GM18867 (cell line): ENCODE measurements around the gene BDH1.

Source experiments
- ATAC-seq: cut with Tn5 transposase; IDR thresholded peaks from one replicate; pipeline ENCODE4 v1.9.1; 2021; ENCODE audit warnings: mild to moderate bottlenecking, moderate library complexity; ENCODE audit not compliant: unreplicated experiment

The BDH1 gene

DNA sequence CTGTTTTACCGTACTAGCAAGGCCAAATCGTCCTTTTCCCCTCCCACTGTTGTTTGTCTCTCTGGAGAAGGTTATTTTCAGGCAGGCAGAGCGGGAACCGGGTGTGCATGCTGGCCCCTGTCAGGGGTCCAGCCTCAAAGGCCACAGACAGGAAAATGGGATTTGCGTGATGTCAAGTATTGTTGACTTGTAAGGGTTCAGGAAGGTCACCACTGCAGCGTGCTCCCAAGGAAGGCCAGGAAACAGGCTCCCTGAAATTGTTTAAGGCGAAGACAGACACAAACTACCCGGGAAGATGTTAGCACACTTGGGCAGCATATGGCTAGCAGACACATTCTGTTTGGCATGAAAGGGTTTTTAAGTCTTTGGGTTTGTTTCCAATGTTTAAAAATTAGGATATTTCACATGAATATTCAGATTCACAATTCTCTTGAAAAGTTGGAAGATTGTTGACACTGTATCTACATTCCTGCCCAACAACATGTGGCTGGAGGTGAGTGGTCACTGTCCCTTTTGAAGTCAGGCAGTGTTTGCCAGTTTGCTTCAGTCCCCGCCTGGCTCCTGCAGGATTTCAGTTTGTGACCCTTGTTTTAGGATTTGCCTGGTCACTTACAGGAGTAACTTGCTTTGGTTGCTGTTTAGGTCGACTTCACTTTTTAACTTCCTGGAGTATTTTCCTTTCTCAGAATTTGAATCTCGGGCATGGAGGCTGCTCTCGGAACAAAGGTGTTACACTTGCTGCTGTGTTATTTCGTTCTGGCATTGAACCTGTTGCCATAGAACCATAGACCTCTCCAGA, 90.4 kb downstream of the BDH1 start:
- ATAC-seq = no peak

DNA sequence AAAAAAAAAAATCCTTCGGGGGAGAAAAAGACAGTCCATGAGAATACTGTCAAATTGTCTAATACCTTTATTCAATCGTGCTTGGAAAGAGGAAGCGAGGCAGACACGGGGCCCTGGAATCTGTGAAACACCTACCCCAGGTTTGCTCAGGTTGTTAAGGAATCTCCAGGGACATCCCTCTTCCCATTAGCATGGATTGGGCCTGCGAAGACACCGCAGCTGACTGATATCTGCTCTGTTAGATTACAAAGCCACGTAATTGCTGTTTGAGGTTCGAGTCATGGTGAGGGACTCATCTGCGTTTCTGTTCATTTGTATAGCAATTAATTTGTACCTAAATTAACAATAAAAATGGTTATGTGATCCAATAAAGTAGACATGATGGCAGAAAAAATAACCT, 91.0 kb downstream of the BDH1 start:
- ATAC-seq = no peak

DNA sequence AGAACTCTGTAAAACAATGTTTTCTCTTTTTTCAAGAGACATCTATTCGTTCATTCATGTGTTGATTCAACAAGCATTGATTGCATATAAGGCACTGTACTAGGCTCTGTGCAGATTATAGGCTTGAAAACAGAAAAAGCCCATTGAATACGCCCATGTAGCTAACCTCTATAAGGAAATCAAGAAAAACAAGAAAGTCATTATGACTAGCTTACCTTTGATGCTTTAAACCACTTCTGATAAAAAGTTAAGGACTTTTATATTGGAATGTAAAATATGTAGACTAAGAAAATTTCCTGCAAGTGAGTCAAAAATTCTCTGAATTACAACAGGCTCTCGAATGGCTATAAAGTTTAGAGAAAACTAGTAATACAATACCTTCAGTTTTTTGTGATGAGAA, 92.5 kb downstream of the BDH1 start:
- ATAC-seq = no peak

DNA sequence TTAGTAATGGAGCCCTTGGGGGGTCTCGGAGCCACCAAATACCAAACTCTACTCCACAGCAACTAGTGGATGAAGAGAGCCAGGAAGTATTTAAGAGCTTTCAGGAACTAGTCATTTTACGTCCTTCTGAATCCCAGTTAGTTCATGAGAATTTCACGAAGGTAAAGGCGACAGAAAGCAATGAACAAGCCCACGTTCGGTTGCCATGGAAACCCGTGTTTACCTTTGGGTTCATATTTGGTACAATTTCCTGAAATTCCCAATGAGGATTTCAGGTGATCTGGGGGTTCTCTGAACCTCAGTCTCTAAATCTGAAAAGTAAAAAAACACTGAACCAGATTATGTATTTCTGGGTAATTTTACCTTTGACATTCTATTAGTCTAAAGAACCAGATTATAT, 93.0 kb downstream of the BDH1 start:
- ATAC-seq = no peak

GRCh38 chr3:197460639-197461038, 95.1 kb downstream of the BDH1 start:
- ATAC-seq = no peak

GRCh38 chr3:197460002-197460401, 95.8 kb downstream of the BDH1 start:
- no peak for ATAC-seq
